ENCODE measurements around the gene MMS22L. TPM values are rescaled to one million over a fixed set of nuclear protein-coding genes. Genes with fewer than 3 reads are reported as not detected.

Gene MMS22L, protein sequence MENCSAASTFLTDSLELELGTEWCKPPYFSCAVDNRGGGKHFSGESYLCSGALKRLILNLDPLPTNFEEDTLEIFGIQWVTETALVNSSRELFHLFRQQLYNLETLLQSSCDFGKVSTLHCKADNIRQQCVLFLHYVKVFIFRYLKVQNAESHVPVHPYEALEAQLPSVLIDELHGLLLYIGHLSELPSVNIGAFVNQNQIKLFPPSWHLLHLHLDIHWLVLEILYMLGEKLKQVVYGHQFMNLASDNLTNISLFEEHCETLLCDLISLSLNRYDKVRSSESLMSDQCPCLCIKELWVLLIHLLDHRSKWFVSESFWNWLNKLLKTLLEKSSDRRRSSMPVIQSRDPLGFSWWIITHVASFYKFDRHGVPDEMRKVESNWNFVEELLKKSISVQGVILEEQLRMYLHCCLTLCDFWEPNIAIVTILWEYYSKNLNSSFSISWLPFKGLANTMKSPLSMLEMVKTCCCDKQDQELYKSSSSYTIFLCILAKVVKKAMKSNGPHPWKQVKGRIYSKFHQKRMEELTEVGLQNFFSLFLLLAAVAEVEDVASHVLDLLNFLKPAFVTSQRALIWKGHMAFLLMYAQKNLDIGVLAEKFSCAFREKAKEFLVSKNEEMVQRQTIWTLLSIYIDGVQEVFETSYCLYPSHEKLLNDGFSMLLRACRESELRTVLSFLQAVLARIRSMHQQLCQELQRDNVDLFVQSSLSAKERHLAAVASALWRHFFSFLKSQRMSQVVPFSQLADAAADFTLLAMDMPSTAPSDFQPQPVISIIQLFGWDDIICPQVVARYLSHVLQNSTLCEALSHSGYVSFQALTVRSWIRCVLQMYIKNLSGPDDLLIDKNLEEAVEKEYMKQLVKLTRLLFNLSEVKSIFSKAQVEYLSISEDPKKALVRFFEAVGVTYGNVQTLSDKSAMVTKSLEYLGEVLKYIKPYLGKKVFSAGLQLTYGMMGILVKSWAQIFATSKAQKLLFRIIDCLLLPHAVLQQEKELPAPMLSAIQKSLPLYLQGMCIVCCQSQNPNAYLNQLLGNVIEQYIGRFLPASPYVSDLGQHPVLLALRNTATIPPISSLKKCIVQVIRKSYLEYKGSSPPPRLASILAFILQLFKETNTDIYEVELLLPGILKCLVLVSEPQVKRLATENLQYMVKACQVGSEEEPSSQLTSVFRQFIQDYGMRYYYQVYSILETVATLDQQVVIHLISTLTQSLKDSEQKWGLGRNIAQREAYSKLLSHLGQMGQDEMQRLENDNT
- total RNA-seq: 14.2 TPM

DNA sequence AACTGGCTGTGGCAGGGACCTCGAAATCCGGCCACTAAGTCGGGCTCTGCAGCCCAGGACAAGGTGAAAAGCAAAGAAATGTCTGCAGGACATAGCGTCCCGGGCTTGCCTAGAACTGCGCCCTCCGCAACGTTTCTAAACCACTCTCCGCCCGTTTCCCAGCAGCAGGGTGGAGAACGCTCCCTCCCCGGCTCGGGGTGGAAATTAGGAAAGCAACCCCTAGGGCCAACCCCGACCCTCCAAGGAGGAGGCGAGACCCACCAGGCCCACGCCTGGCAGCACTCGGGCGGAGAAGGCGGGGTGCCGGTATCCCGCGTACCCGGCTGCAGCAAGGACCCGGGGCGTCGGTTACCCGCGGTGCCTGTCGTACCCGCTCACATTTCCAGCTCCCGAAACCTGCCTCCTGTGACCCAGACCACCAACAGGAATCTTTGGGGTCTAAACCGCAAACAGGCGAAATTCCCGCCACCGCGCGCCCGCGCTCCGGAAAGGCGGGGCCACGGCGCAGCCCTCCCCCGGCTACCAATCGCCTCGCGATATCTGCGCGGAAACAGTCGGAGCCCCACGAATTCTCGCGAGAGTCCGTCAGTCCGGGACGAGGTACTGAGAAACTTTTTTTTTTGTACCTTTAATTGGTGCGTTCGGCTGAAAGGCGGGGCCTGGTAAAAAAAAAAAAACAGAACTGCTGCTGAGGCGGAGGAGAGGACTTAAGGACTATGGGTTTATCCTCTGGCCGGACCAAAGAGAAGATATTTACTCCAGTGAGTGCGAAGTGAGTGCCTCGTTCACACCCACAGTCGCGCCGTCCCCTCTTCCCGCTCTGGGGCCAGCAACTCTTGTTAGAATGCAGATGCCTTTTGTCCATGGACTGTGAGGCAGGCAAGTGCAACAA lies at the start of gene MMS22L:
MMS22L (minus strand) TSS at position 491 of the 892 bp plus-strand sequence. CDS start 739 bp downstream, outside the sequence.
- DNase-seq (ENCODE audit: low spot score): peak; percentile 93

DNA sequence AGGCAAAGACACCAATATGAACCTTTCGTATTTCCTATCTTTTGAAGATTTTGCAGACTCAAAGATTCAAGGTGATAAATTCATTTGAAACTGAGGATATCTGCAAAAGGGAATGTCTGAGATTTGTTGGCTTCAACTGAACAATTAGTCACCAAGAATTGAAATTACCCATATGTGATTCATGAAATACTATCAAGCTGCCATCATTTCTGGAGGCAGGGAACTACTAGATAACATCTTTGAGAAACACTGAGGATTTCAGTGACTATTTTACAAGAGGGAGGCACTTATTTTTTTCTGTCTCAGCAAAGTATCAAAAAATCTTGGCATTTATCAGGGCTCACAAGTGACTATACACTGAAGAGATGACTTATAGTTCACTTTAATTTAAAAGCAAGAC lies 39.8 kb upstream of the MMS22L start:
- DNase-seq (ENCODE audit: low spot score): no peak

DNA sequence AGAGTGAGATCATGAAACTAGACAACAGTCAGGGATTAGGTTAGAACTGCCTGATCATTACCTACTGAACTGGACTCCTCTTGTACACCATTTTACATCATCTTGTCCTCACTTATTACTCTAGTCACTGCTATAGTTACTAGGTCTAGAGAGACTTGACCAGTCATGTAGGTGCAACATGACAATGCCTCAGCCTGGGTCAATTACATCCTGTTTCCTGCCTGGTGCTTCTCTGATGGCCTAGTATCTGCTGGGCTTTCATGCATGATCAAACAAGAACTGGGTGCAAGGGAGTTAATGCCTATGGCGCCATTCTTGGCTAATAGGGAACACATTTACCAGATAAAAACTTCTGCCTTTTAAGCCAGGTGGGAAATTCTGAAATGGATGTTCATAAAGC lies 39.2 kb upstream of the MMS22L start:
- DNase-seq (ENCODE audit: low spot score): no peak

DNA sequence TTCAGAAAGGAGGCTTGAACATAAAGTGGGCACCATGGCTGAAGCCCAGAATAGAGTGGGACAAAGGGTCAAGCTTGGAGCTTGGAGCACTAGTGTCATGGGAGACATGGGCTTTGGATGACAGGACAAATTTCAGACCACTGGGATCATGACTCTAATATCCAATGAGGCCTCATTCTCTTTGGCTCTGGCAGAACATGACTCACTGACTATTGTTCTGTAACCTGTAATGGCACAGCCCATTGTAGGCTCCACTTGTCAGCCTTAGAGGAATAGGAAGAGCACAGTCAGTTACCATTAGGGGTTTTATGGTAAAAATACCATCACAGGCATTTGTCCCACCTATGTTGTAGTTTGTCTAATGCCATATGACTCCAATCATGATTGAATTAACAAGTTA lies 34.0 kb upstream of the MMS22L start:
- no peak for DNase-seq (ENCODE audit: low spot score)

DNA sequence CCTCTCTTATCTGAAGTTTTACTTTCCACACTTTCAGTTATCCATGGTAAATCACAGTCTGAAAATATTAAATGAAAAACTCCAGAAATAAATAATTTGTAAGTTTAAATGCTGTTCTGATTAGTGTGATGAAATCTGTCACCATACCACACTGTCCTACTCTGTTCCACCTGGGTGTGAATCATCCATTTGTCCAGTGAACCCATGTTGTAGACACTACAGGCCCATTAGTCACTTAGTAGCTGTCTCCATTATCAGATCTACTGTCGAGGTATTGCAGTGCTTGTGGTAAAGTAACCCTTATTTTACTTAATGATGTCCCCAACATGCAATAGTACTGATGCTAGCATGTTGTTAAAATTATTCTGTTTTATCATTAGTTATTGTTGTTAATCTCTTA lies 29.2 kb upstream of the MMS22L start:
- no peak for DNase-seq (ENCODE audit: low spot score)

DNA sequence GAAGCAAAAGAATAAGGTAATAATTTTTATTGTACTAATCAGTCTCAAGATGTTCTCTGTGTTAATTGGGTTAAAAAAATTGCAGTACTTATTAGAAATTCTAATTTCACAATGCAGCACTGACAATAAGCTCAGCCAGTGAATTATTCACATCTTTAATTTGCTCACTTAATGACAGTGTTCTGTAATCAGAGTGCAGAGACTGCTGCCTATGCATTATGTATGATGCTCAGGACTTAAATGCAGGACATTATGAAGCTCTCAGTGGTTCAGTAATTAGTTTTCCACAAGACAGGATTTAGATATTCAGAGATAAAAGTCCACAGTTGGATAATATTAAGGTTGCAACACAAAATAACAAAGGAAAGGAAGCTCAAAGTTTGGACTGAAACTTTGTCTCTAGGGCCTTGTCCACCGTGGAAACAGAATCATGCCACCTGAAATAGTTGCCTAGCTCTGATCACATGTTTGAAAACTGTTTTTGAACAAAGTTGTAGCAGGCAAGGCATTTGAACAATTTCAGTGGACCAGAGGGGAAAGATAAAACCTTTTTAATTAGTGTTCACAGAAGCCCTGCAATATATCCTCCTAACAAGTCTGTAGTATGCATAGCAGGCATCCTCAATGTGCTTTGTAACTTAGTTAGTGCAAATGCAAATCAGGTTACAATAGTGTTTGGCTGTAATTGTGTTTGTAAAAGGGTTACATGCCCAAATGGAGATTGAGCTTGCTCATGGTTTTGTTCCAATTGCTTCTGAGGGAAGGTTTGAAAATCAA lies 23.7 kb upstream of the MMS22L start:
- no peak for DNase-seq (ENCODE audit: low spot score)

DNA sequence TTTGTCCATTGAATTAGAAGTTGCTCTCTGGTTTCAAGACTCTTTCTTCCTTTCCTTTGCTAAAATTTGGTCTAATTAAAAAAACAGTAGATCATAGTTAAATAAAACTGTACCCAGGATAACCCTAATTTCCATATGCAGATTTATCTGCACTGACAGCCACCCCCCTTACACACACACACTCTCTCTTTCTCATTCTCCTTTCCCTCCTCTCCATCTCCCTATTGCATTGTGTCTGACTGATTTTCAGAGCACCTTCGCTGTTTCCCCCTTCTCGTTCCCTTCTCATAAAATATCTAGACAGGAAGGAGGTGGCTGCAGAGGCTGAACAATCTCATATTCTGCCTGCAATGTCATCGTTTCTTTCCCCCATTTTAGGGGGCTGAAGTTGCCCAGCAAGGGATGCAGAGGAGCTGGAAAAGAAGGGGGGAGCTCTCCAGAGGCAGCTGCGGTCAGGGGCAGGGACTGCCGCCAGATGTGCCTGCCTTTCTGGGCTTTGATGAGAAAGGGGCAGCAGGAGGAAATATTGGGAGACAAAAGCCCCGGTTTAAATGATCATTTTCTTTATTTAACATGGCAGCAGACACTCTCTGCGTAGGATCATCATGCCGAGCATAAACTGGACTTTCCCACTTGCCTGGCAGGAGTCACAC lies 22.5 kb upstream of the MMS22L start:
- DNase-seq (ENCODE audit: low spot score): no peak

DNA sequence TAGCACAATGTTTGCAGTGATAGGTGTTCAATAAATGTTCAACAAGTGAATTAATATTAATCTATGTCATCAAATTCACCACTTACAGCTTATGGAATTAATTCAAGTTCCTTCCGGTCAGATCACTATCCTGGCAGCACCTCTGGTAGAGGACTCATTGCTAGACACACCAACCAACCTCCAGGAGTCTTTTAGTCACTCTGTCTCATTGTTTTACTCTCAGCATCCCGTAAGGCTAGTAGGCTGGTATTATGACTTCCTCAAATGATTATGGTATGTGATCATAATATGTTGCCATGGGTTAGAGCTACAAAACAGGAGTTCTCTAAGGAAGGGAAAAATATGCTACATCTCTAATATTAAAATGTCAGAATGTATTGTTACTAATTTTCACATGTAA lies 21.7 kb upstream of the MMS22L start:
- DNase-seq (ENCODE audit: low spot score): no peak

DNA sequence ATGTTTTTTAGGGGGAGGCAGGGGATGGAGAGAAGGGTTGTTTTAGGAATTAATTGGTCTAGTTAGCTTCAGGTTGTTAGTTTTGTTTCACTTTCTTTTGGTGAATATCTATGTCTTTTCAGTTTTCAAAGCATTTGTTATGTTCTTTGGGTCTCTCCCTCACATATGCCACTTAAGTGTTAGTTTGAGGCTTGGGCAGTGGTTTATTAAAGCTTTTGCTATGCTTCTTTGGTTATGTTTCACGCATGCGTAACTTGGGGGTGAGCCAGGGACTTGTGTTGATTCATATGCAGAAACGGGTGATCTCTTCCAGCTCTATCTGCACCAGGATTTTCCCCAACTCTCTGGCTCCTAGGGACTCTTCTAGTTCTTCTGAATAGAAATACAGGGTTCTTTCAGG lies 11.4 kb upstream of the MMS22L start:
- DNase-seq (ENCODE audit: low spot score): no peak

DNA sequence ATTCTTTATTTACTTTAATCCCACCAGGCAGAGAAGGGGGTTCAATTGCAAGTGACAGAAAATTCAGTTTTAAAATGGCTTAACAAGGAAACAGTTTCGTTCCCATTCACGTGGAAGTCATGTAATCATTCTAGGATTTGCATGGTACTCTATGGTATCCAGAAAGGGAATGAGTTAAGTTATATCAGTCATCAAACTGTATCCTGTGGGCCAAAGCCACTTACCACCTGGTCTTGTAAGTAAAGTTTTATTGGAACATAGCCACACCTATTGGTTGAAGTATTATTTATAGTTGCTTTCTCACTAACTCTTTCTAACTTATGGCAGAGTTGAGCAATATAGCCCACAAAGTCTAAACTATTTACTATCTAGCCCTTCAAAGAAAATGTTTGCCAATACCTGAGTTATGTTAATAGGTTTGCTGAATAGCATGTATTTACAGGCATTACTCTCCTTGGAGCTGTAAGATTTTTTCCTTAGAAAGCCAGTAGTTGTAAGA lies 10.2 kb upstream of the MMS22L start:
- DNase-seq (ENCODE audit: low spot score): no peak

DNA sequence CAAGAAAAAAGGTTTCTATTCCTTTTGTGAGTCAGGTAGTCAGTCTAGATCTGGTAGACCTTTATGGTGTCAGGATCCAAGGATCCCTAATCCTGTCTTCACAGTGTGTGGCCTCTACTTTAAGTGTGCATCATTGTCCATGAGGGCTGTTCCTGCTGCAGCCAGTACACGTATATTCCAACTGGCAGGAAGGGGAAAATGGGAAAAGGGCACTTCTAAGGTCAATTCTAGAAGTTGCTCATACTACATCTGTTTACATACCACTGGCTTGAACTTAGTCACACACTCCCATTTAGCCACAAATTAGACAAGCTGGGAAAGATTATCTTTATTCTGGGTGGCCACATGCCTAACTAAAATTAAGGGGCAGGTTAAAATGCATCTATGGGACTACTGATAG lies 9.7 kb upstream of the MMS22L start:
- no peak for DNase-seq (ENCODE audit: low spot score)

DNA sequence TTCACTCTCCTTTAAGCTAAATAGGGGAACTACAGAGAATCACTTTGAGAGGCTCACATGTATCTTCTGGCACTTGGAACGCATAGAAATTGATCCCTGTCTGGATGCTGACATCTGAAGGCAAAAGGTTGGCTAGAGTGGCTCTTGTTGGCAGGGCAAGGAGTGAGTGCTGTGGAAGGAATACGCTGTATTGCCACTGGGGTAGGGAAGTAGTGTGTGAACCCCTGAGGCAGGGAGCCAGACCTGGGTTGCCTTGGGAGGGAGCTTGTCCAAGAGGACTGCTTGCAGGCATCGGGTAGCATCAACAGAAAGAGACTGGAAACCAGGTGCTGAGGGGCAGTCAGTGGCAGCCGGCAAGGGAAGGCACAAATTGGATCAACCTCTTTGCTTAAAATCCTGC lies 8.9 kb upstream of the MMS22L start:
- DNase-seq (ENCODE audit: low spot score): no peak

DNA sequence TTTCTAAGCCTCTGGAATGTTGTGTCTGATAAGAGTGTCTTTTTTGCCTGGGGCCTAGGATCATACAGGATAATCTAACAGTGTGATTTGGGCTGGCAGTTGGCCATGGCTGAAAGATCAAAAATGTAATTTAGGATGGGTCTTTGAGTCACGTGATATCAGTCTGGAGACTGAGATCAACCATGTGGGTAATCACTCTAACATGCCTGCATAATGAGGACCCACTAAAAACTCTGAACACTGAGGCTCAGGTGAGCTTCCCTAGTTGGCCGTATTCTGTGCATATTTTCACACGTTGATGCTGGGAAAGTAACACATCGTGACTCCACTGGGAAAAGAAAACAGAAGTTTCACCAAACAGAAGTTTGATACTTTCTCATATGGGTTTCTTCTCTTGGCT lies 6.3 kb upstream of the MMS22L start:
- DNase-seq (ENCODE audit: low spot score): no peak

DNA sequence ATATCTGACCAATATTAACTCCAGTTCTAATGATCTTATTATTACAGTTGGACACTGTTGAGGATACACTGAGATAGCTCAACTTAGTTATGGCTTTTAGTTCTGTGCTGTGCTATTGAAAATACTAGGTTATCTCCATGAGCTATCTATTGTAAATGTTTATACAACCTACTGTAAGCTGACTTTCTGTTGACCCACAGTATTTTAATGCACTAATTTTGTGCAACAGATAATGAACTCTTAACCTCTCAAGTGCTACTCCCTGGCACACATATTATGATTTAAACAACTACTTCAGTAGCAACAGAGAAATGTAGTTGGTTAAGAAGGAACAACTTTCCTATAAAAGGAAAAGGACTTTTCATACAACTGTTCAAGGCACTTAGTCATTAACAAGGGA lies 5.2 kb upstream of the MMS22L start:
- no peak for DNase-seq (ENCODE audit: low spot score)

DNA sequence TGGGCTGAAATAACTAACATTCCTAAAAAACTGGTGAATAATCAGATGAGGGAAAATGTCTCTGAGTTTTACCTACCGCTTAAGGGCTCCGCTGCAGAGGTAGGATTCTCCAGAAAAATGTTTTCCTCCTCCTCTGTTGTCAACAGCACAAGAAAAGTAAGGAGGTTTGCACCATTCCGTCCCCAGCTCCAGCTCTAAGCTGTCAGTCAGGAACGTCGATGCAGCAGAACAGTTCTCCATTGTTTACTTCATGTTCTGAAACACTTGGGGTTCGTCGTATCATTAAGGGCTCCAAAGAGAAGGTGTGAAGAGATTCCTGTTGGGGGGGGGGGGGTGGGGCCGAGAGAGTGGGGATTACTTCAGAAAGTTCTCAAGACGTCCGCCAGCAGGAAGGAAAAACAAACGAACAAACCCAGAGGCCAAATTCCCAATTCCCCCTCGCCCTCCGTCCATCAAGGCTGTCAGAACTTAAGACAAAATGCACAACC lies 734 bp downstream of the MMS22L start:
- no peak for DNase-seq (ENCODE audit: low spot score)

DNA sequence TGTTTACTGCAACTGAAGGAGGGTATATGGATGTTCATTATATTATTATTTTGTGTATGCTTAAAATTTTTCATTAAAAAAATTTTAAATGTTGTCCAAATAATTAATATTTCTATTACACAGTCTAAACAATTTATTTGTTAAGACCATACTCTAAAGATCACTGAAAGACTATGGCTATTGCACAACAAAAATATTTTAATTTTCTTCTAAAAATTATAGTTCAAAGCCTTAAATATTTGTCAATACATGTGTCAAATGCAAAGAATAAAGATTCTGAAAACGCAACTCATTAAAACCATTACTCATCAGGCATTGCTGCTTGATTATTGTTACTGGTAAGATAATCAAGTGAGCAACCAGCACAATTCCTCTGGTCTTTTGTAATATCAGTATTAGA lies 2.2 kb downstream of the MMS22L start:
- no peak for DNase-seq (ENCODE audit: low spot score)

DNA sequence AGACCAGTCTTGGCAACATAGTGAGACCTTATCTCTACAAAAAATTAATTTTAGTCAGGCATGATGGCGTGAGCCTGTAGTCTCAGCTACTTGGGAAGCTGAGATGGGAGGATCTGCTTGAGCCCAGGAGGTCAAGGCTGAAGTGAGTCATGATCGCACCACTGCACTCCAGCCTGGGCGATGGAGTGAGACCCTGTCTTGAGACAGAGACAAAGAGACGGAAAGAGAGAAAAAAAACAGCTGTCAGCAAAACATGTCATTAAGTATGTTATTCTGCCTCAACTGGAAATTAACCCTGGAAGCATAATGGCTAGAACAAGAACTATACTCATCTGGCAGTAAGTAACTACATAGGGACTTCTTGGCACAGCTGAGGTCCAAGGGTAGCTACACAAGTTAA lies 7.2 kb downstream of the MMS22L start:
- no peak for DNase-seq (ENCODE audit: low spot score)

DNA sequence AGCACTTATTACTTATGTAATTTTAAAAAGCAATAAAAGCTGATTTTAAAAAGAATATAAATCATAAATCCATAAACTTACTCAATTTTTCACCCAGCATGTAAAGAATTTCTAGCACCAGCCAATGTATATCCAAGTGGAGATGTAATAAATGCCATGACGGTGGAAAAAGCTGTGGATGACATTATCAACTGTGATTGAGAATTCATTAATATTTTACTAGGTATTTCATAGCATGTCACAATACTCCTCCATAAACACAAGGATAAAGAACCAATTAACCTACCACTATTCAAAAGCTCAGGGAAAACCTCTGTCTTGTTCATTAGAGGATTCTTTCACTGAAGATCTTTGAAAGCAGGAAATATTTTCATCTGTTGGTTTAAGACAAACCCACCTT lies 13.2 kb downstream of the MMS22L start:
- no peak for DNase-seq (ENCODE audit: low spot score)

DNA sequence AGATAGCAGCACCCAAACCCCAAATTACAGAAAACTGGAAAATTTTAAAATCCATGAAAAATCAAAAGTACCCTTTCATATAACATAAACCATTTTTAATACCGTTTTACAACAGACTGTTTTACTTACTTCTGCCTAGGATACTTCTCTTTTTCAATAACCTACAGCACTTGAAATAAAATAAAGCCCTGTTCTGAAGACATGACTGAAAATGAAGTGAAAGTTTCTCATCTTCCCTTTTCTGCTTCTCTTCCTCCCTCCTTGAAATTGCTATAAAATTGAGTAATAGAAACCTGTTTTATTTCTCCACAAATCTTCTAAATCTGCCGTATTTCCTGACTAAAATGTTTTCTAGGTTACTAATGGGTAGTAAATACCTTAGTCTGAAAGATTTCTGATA lies 20.3 kb downstream of the MMS22L start:
- no peak for DNase-seq (ENCODE audit: low spot score)

DNA sequence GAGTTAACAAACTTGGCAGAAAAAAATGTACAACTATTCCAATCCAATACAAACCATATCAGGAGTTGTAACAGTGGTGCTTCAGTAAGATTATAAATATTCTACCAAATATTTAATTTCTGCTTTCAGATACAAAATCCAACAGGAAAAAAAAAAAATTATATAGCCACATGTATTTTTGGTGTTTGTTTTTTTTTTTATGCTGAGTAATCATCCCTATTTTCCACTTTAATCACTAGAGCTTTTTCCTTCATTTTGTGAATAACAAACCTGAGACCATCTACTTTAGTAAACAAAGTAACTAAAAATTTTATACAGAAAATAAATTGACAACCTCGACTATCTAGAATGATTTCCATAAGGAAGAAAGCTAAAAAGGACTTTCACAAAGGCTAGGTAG lies 36.2 kb downstream of the MMS22L start:
- no peak for DNase-seq (ENCODE audit: low spot score)
